Astrocyte (in vitro differentiated cells and primary cell): ENCODE results near the gene PDZD2. TPM values are rescaled to one million over a fixed set of nuclear protein-coding genes. Genes with fewer than 3 reads are reported as not detected.

Experiments used
- DNase-seq: peaks from one replicate; pipeline ENCODE4 v3.0.0-alpha.2; 2010; ENCODE audit warnings: low read depth
- FAIRE-seq: peaks from 2 replicates; lab custom pipeline; 2011; peaks lifted over from hg19 to GRCh38; lab: Jason Lieb, UNC
- H2AFZ ChIP-seq: 2 replicates; pipeline ENCODE4 v1.6.0; 2012; ENCODE audit warnings: low read depth, low read length, inconsistent platforms
- H3K27ac ChIP-seq: 2 replicates; pipeline ENCODE4 v1.5.1; 2011; ENCODE audit warnings: low read depth, low read length, inconsistent platforms
- H3K27me3 ChIP-seq: 2 replicates; pipeline ENCODE4 v1.6.0; 2011; ENCODE audit warnings: low read length, inconsistent platforms; ENCODE audit not compliant: insufficient read depth
- H3K36me3 ChIP-seq: 2 replicates; pipeline ENCODE4 v1.5.1; 2011; ENCODE audit warnings: low read length, inconsistent platforms; ENCODE audit not compliant: insufficient read depth
- H3K4me1 ChIP-seq: 2 replicates; pipeline ENCODE4 v1.5.1; 2011; ENCODE audit warnings: low read length, inconsistent platforms; ENCODE audit not compliant: insufficient read depth
- H3K4me2 ChIP-seq: 2 replicates; pipeline ENCODE4 v1.6.0; 2012; ENCODE audit warnings: low read length, inconsistent platforms
- H3K4me3 ChIP-seq: 2 replicates; pipeline ENCODE4 v1.5.1; 2011; ENCODE audit warnings: low read depth, mild to moderate bottlenecking, low read length, inconsistent platforms; ENCODE audit not compliant: insufficient read depth
- H3K79me2 ChIP-seq: 2 replicates; pipeline ENCODE4 v1.6.0; 2012; ENCODE audit warnings: mild to moderate bottlenecking, low read length, inconsistent platforms; ENCODE audit not compliant: insufficient read depth
- H3K9ac ChIP-seq: 2 replicates; pipeline ENCODE4 v1.6.0; 2012; ENCODE audit warnings: mild to moderate bottlenecking, low read length, inconsistent platforms
- H3K9me3 ChIP-seq: 2 replicates; pipeline ENCODE4 v1.5.1; 2012; ENCODE audit warnings: low read depth, mild to moderate bottlenecking, low read length, inconsistent platforms; ENCODE audit not compliant: insufficient read depth
- H4K20me1 ChIP-seq: 2 replicates; pipeline ENCODE4 v1.6.0; 2012; ENCODE audit warnings: low read length, inconsistent platforms; ENCODE audit not compliant: insufficient read depth
- H3K27ac Mint-ChIP-seq: one replicate; pipeline ENCODE4 v1.8.0; 2021; ENCODE audit warnings: mild to moderate bottlenecking, mixed read lengths; ENCODE audit not compliant: unreplicated experiment
- H3K27me3 Mint-ChIP-seq: one replicate; pipeline ENCODE4 v1.8.0; 2021; ENCODE audit warnings: low read depth, mixed read lengths; ENCODE audit not compliant: unreplicated experiment
- H3K36me3 Mint-ChIP-seq: one replicate; pipeline ENCODE4 v1.8.0; 2021; ENCODE audit warnings: low read depth, mixed read lengths; ENCODE audit not compliant: unreplicated experiment
- H3K4me1 Mint-ChIP-seq: one replicate; pipeline ENCODE4 v1.8.0; 2021; ENCODE audit warnings: low read depth, mixed read lengths; ENCODE audit not compliant: unreplicated experiment
- H3K4me3 Mint-ChIP-seq: one replicate; pipeline ENCODE4 v1.8.0; 2021; ENCODE audit warnings: mild to moderate bottlenecking, moderate library complexity, mixed read lengths; ENCODE audit not compliant: unreplicated experiment
- H3K9me3 Mint-ChIP-seq: one replicate; pipeline ENCODE4 v1.8.0; 2021; ENCODE audit warnings: mild to moderate bottlenecking, mixed read lengths; ENCODE audit not compliant: unreplicated experiment
- CTCF ChIP-seq: IDR thresholded peaks from 2 replicates; pipeline ENCODE4 v1.5.1; 2011; ENCODE audit warnings: low read depth, mild to moderate bottlenecking, inconsistent platforms, low read length, moderate library complexity; ENCODE audit not compliant: insufficient read depth
- EZH2 ChIP-seq: IDR thresholded peaks from 2 replicates; pipeline ENCODE4 v1.6.1; 2012; ENCODE audit warnings: mild to moderate bottlenecking, low read length, inconsistent platforms; ENCODE audit not compliant: insufficient read depth
- total RNA-seq: library from RNA; stranded (reverse); gene quantifications from 2 replicates; pipeline ENCODE4 v1.2.1, GENCODE V29; 2021

PDZD2 gene
- total RNA-seq, 1 donor from 2014 or later: 10.3 TPM

- DNase-seq: no peak
- Histone ChIP-seq H3K4me3 (no peak overlapping the region), H3K27ac (no peak overlapping the region), H3K79me2 (no peaks in the 10 kb centered on the region), H3K9ac (no peak overlapping the region), H3K4me2 (no peak overlapping the region), H3K27me3 (no peaks in the 10 kb centered on the region), H3K36me3 (no peaks in the 10 kb centered on the region), H4K20me1 (no peaks in the 10 kb centered on the region), H3K9me3 (no peaks in the 10 kb centered on the region), H3K4me1 (peaks cover 14% of the 10 kb centered on the region), H2AFZ (no peak overlapping the region)
- H3K27ac Mint-ChIP-seq: no peak overlapping the region
- no peak overlapping the region for H3K4me3 Mint-ChIP-seq
- H3K4me1 Mint-ChIP-seq: peaks cover 24% of the 10 kb centered on the region
- H3K36me3 Mint-ChIP-seq: peaks cover 2% of the 10 kb centered on the region
- FAIRE-seq: no peak
- no peaks in the 10 kb centered on the region for H3K27me3 Mint-ChIP-seq
- TF ChIP-seq CTCF: no peak
- TF ChIP-seq EZH2: no peak
- H3K9me3 Mint-ChIP-seq: no peaks in the 10 kb centered on the region
These were observed 323.4 kb downstream of the PDZD2 start for GRCh38 chr5:31962351-31962751.

DNA sequence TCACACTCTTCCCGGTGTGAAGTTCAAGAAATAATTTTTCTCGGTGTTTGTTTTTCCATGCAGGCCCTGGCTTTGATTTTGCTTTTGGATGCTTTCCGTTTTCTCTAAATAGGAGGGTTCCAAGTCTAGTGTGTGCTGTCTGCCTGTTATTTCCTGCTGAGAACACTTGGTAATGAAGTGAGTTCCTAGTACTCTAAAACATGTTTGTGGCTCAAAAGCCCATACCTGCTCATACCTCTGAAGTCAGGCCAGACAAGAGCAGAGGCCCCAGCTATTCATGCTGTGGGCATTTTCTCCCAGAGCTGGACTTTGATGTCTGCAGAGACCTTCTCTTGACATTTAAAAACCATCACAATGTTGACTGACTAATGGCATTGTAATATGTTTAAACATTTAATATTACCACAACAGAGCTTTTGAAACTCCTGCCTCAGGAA is 324.0 kb downstream of the PDZD2 start:
- Histone ChIP-seq H3K79me2 (no peaks in the 10 kb centered on the region), H4K20me1 (no peaks in the 10 kb centered on the region), H3K27me3 (no peaks in the 10 kb centered on the region), H3K4me2 (peak overlapping the region; percentile 15), H3K9me3 (no peaks in the 10 kb centered on the region), H2AFZ (no peak overlapping the region), H3K36me3 (no peaks in the 10 kb centered on the region), H3K27ac (no peak overlapping the region), H3K4me1 (peaks cover 14% of the 10 kb centered on the region), H3K4me3 (no peak overlapping the region), H3K9ac (no peak overlapping the region)
- Mint-ChIP-seq H3K4me3 (no peak overlapping the region), H3K9me3 (no peaks in the 10 kb centered on the region), H3K27ac (peak overlapping the region; percentile 76), H3K4me1 (peaks cover 24% of the 10 kb centered on the region), H3K27me3 (no peaks in the 10 kb centered on the region), H3K36me3 (peaks cover 2% of the 10 kb centered on the region)
- peak; percentile 61 for DNase-seq
- FAIRE-seq: no peak
- TF ChIP-seq CTCF: no peak
- no peak for TF ChIP-seq EZH2

DNA sequence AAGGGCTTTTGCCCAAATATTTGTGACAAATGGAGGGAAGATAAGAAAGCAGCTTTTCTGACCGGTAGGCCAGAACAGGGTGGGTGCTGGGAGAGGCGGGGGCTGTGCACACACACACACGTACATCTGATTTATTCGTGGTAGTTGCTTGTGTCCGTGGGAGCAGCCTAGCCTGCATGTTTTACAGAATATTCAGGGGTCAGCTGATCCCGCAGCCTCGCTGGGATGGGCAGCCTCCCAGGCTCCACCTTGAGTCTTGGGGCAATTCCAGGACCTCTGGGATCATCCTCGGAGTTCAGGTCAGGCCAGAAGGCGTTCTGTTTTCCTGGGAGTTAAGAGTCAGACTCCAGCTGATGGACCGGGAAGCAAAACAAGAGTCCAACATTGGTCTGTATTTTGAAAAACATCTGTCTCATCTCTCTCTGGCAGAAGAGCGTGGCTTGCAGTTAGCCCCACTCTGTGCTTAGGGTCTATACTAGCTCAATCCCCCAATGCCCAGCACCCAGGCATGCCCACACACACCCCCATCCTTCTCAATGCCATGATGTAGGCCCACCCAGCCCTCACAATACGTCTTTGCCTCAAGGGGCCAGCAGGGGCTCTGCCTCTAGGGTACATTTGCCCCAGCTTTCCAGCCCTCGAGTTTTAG is 324.6 kb downstream of the PDZD2 start:
- H3K27ac ChIP-seq: no peak overlapping the region
- no peak overlapping the region for H3K4me3 Mint-ChIP-seq
- H3K36me3 ChIP-seq: no peaks in the 10 kb centered on the region

More for the DNA sequence above, 324.6 kb downstream of the PDZD2 start:
- Mint-ChIP-seq H3K4me1 (peaks cover 24% of the 10 kb centered on the region), H3K36me3 (peaks cover 2% of the 10 kb centered on the region), H3K27me3 (no peaks in the 10 kb centered on the region), H3K27ac (peak overlapping the region; percentile 76), H3K9me3 (no peaks in the 10 kb centered on the region)
- no peak overlapping the region for H3K9ac ChIP-seq
- no peak for TF ChIP-seq EZH2
- TF ChIP-seq CTCF: no peak
- no peak for FAIRE-seq
- no peaks in the 10 kb centered on the region for H3K79me2 ChIP-seq
- no peaks in the 10 kb centered on the region for H3K27me3 ChIP-seq
- no peaks in the 10 kb centered on the region for H3K9me3 ChIP-seq
- no peak overlapping the region for H3K4me3 ChIP-seq
- peak overlapping the region; percentile 47 for H2AFZ ChIP-seq
- DNase-seq: peak; percentile 24
- peak overlapping the region; percentile 15 for H3K4me2 ChIP-seq
- H3K4me1 ChIP-seq: peaks cover 14% of the 10 kb centered on the region
- H4K20me1 ChIP-seq: no peaks in the 10 kb centered on the region
